ENCODE measurements around the gene SYT15.
"Not testable (repeated sequence)": the region's sequence is repeated elsewhere in the genome, so short reads cannot be mapped to it uniquely, and the experiment has no call there.

The SYT15 gene

GRCh38 chr10:46556515-46557318, 22.2 kb upstream of the SYT15 start, which contains the start of gene GPRIN2:
GPRIN2 (minus strand) TSS chr10:46556658; CDS start chr10:46550736, 5,922 bp downstream.
- no peak for DNase-seq (ENCODE audit: low read depth in 2 of 2)

GRCh38 chr10:46557319-46558121, 21.4 kb upstream of the SYT15 start:
- no peak for DNase-seq (ENCODE audit: low read depth in 2 of 2)

- no peak for DNase-seq (ENCODE audit: low read depth in 2 of 2)
These were observed 20.9 kb upstream of the SYT15 start for GRCh38 chr10:46558122-46558391.

- DNase-seq (ENCODE audit: low read depth in 2 of 2) = no peak
These were observed 20.3 kb upstream of the SYT15 start for GRCh38 chr10:46558392-46559185.

GRCh38 chr10:46559231-46559671, 19.7 kb upstream of the SYT15 start:
- no peak for DNase-seq (ENCODE audit: low read depth in 2 of 2)

GRCh38 chr10:46560381-46560780, 18.5 kb upstream of the SYT15 start:
- no peak for DNase-seq (ENCODE audit: low read depth in 2 of 2)

- DNase-seq (ENCODE audit: low read depth in 2 of 2) = no peak
These were observed 18.0 kb upstream of the SYT15 start for GRCh38 chr10:46560952-46561351.

GRCh38 chr10:46565591-46566332, 13.2 kb upstream of the SYT15 start:
- peak in 1 of 2 donors; percentile 30 for DNase-seq (ENCODE audit: low read depth in 2 of 2)

GRCh38 chr10:46567151-46567550, 11.8 kb upstream of the SYT15 start:
- DNase-seq (ENCODE audit: low read depth in 2 of 2) = not testable (repeated sequence)

GRCh38 chr10:46570655-46571054, 8.3 kb upstream of the SYT15 start:
- DNase-seq (ENCODE audit: low read depth in 2 of 2) = not testable (repeated sequence)

- DNase-seq (ENCODE audit: low read depth in 2 of 2) = not testable (repeated sequence)
These were observed 6.2 kb upstream of the SYT15 start for GRCh38 chr10:46572765-46573164.

- not testable (repeated sequence) for DNase-seq (ENCODE audit: low read depth in 2 of 2)
These were observed 5.6 kb upstream of the SYT15 start for GRCh38 chr10:46573314-46573713.

GRCh38 chr10:46573884-46574283, 5.0 kb upstream of the SYT15 start:
- not testable (repeated sequence) for DNase-seq (ENCODE audit: low read depth in 2 of 2)

GRCh38 chr10:46577624-46578473, 1.1 kb upstream of the SYT15 start:
- not testable (repeated sequence) for DNase-seq (ENCODE audit: low read depth in 2 of 2)

GRCh38 chr10:46579378-46579777, 450 bp downstream of the SYT15 start:
- DNase-seq (ENCODE audit: low read depth in 2 of 2) = not testable (repeated sequence)

- DNase-seq (ENCODE audit: low read depth in 2 of 2) = not testable (repeated sequence)
These were observed 3.1 kb downstream of the SYT15 start for GRCh38 chr10:46581997-46582396.

- not testable (repeated sequence) for DNase-seq (ENCODE audit: low read depth in 2 of 2)
These were observed 3.6 kb downstream of the SYT15 start for GRCh38 chr10:46582568-46582967.

GRCh38 chr10:46584196-46584595, 5.3 kb downstream of the SYT15 start:
- DNase-seq (ENCODE audit: low read depth in 2 of 2) = not testable (repeated sequence)

- DNase-seq (ENCODE audit: low read depth in 2 of 2) = not testable (repeated sequence)
These were observed 6.3 kb downstream of the SYT15 start for GRCh38 chr10:46585246-46585645.

GRCh38 chr10:46587546-46587945, 8.6 kb downstream of the SYT15 start:
- not testable (repeated sequence) for DNase-seq (ENCODE audit: low read depth in 2 of 2)
